Amniotic epithelial cell (primary cell): ENCODE data around the gene PPP1R12C.
A peak's percentile ranks its signal among the peaks of the same experiment; 100 is the strongest.

Experiments
- DNase-seq: peaks from one replicate; pipeline ENCODE4 v3.0.0-alpha.2; 2010; ENCODE audit warnings: low read depth

The PPP1R12C gene

DNA sequence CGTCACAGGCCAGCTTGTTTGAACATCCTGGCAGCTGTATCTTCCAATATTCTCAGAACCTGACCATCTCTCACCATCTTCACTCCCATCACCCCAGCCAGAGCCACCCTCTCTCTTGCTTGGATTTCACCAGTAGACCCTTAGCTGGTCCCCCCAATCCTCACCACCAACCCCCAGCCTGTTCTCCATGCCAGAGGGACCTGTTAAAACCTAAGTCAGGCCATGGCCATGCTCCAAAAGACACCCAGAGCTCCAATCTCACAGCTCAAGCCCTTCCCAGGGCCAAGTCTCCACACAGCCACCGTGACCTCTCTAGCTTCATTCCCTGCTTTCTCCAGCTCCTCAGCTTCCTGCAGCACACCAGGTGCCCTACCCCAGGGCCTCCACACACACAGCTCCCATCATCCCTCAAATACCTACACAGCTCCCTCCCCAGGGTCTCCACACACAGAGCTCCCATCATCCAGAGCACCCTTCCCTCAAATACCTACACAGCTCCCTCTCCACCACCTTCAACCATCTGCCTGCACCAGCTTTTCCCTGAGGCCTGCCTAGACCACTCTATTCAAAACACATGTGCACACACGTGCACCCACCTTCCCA, 28.0 kb downstream of the PPP1R12C start:
- no peak for DNase-seq

DNA sequence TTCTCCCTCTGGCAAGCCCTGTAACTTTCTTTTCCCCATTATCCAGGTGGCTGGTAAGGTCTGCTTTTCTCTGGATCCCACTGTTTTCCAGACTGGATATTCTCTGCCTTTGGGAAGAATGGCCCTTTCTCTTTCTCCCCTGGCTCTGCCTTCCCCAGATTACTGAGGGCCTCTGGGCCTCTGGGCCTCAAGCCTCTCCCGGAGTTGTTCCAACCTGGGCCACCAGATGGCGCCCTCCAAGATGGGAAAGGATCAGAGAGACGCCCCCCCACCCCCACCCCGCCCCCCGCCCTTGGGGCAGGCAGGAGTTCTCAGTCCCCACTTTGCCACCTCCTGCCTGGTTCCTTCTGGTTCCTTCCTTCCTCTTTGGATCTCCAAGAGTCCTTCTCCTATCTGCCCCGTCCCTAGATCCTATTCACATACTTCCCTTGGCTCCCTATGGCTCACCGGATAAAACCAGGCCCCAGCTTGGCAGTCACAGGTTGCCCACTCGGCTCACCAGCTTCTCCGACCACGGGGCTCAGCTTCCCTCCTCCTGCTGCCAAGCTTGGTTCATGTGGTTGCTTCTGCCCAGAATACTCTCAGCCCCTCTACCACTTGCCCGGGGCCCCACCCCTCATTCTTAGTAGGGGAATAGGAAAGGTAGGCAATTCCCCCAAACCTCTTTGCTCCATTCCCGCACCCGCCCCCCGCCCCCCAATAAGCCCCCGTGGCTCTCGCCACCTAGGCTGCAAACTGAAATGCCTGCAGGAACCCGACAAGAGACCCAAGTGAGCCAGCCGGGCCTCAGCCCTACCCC, 28.7 kb downstream of the PPP1R12C start:
- DNase-seq, result peak; percentile 41

- no peak for DNase-seq
Observed at GRCh38 chr19:55088021-55088451, 29.4 kb downstream of the PPP1R12C start.

DNA sequence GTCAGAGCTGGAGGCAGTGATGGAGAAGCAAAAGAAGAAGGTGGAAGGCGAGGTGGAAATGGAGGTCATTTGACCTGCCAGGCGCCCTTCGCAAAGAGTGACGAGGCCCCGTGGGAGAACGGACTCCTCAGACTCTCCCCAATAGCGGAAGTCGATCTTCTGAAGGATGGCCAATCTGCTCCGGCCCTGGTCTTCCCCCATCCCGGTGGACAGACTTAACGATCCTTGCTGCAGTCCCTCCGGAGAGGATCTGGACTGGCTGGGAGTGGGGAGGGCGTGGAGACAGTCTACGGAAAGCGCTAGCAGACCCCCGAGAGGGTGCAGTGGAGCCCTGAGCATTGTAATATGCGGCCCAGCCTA, 29.9 kb downstream of the PPP1R12C start:
- no peak for DNase-seq

DNA sequence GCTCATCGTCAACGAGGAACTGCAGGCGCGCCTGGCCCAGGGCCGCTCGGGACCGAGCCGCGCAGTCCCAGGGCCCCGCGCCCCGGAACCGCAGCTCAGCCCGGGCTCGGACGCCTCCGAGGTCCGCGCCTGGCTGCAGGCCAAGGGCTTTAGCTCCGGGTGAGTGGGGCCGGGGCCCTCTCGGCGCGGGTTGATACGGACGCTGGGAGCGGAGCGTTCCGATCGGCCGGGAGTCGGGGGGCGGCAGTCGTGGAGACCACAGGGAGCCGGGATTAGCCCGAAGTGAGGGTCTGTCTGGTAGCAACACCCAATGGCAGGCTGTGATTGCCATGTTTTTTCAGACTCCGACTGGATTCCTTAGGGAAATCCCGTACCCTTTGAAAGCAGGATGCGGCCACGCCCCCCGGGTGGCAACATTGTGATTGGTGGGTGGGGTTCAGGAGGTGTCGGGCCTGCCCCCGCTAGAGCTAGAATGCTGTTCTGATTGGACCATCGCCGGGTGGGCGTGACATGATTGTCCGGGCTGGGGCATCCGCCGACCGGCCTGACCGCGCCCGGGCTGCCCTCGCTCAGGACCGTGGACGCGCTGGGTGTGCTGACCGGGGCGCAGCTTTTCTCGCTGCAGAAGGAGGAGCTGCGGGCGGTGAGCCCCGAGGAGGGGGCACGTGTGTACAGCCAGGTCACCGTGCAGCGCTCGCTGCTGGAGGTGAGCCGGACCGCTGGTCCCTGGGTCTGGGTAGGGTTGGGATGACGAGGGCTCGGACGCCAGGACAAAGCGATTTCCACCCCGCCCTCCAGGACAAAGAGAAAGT, 30.5 kb downstream of the PPP1R12C start:
- peak; percentile 91 for DNase-seq

- no peak for DNase-seq
Observed at GRCh38 chr19:55085923-55086715, 31.3 kb downstream of the PPP1R12C start.

- no peak for DNase-seq
Observed at GRCh38 chr19:55084416-55084815, 33.0 kb downstream of the PPP1R12C start.

DNA sequence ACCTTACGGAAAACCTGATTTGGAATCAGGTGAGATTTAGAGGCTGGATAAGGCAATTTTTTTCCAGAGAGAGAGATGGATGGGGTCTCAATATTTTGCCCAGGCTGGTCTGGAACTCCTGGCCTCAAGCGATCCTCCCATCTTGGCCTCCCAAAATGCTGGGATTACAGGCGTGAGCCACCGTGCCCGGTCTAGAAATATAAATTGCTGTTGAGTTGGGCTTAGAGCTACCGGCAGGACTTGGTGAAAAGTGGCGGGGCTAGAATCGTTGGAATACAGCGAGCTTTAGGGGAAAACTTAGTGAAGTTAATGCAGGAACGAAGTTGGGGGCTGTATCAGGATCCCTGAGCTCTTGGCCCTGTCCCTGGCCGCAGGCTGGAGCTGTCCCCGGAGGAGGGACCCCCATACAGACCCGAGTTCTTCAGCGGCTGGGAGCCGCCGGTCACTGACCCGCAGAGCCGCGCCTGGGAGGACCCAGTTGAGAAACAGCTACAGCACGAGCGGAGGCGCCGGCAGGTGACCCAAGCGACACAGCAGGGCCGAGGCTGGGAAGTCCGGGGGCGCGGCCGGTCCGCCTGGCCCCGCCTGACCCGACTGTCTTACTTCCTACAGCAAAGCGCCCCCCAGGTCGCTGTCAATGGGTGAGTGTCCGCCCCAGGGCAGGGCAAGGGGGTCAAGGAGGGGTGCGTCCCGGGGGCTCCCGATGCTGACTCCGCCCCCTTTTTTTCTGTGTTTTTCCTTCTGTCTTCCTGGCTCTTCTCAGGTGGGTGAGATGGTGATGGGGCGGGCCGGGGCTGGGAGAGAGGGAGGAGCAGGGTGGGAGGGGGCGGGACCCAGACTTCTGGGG, 34.2 kb downstream of the PPP1R12C start:
- DNase-seq, result no peak

DNA sequence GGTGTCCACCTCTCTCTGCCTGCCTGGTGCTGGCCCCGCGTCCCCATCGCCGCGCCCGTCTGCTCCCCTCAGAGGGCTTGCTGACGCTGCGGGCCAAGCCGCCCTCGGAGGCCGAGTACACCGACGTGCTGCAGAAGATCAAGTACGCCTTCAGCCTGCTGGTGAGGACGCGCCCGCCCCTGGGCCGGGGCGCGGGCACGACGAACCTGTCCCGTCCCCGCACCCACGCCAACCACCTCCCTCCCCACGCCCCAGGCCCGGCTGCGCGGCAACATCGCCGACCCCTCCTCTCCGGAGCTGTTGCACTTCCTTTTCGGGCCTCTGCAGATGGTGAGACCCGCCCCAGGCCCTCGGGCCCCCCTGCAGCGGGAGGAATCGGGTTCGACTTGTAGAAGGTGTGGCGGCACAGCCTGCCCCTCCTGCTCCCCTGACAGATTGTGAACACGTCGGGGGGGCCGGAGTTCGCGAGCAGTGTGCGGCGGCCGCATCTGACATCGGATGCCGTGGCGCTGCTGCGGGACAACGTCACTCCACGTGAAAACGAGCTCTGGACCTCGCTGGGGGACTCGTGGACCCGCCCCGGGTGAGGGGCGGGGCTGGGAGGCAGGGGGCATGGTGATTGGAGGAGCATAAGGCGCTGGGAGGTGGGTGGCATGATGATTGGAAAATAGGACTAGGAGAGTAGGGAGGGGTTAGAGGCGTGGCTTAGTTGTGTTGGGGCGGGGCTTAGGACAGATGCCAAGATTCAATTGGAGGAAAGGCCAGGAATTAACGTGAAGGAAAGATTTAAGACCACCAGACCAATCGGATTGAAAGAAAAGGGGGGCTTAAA, 35.2 kb downstream of the PPP1R12C start:
- no peak for DNase-seq

DNA sequence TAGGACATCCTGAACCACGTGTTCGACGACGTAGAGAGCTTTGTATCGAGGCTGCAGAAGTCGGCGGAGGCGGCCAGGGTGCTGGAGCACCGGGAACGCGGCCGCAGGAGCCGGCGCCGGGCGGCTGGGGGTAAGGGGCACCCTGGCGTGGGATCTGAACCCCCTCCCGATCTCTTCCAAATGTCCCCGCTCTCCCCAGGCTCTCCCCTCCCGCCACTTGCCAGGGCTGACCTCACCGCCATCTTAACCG, 35.7 kb downstream of the PPP1R12C start:
- DNase-seq, result no peak

DNA sequence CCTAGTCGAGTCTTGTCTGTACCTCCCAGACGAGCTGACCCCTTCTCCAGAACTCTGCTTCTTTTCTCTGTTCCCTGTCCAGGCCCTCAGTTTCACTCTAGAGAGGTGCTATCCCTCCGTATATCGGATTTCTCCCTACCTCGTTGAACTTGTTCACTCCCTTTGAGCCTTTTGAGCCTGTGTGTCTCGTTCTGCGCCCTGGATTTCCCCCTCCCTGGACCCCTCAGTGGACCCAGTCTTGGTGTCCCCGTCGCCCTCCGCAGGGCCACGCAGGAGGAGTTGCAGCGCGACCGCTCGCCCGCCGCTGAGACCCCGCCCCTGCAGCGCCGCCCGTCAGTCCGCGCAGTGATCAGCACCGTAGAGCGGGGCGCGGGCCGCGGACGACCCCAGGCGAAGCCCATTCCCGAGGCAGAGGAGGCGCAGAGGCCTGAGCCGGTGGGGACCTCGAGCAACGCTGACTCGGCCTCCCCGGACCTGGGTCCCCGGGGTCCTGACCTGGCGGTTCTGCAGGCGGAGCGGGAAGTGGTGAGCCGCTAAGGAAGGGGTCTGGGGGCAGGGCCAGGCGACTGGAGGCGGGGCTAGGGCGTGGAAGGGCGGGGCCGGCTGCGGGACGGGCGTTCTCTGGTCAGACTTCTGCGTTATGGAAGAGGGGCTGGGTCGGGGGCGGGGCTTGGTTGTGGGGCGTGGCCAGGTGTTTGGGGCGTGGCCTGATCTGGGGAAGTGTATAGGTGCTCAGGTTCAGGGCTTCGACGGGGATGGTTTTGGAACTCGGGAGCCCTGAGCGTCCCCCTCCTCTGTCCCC, 36.3 kb downstream of the PPP1R12C start:
- DNase-seq, result peak; percentile 51

GRCh38 chr19:55080121-55080967, 37.1 kb downstream of the PPP1R12C start:
- peak; percentile 57 for DNase-seq

GRCh38 chr19:55079400-55080038, 37.9 kb downstream of the PPP1R12C start:
- no peak for DNase-seq

DNA sequence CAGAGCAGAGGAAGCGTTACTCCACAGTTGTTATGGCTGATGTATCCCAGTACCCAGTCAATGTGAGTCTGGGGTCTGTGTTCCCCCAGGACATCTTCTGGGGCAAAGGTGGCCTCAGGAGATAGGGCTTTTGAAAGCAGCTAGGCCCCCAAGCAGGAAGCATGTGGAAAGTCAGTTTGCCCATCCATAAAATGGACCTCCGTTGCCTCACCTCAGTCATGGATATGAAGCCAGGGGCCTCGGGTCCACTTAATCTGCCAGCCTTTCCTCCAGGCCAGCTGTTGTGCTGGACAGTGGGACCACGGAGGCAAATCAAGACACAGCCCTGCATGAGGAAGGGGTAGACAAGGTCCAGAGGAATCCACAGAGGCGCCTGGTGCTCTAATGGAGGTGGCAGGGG, 38.4 kb downstream of the PPP1R12C start:
- DNase-seq, result no peak

GRCh38 chr19:55077106-55077505, 40.3 kb downstream of the PPP1R12C start:
- DNase-seq, result peak; percentile 57

GRCh38 chr19:55076321-55076720, 41.1 kb downstream of the PPP1R12C start:
- DNase-seq, result no peak

GRCh38 chr19:55075371-55075998, 42.0 kb downstream of the PPP1R12C start, which contains the start of gene EPS8L1:
TSS of gene EPS8L1 (plus strand) at chr19:55075869. CDS start at chr19:55076445, 576 bp downstream.
- no peak for DNase-seq

- DNase-seq, result no peak
Observed at GRCh38 chr19:55071913-55072312, 45.5 kb downstream of the PPP1R12C start.
